Peyer's patch (tissue), 4 donors: Measurements from ENCODE around the gene CROCC.

Experiments used
- CTCF ChIP-seq, 6 experiments: fragments of 450-650 bp in 4 of 6; fragments of 200-600 bp in 2 of 6; sonication (generic) in 1 of 6; IDR thresholded peaks; one replicate each; pipeline ENCODE4 v1.5.1; 2017 to 2019; ENCODE audit warnings: antibody characterized with exemption in 6 of 6, mild to moderate bottlenecking in 3 of 6, moderate library complexity in 1 of 6
- POLR2A ChIP-seq, 2 donors: fragments of 450-650 bp; IDR thresholded peaks; one replicate each; pipeline ENCODE4 v1.5.1; 2017; ENCODE audit warnings: antibody characterized with exemption in 2 of 2, mild to moderate bottlenecking in 2 of 2, moderate library complexity in 2 of 2

GRCh38 chr1:16983649-16984048 lies 61.9 kb downstream of the CROCC start:
- TF ChIP-seq POLR2A (IDR thresholded peaks at IDR 0.05) (no peak), CTCF (IDR thresholded peaks at IDR 0.05) (no peak)
